Keratinocyte (primary cell): ENCODE data around the gene CMTM2. TPM values are rescaled to one million over a fixed set of nuclear protein-coding genes. Genes with fewer than 3 reads are reported as not detected.

Experiments
- DNase-seq: peaks from one replicate; pipeline ENCODE4 v3.0.0-alpha.2; 2011; ENCODE audit warnings: low read depth, missing footprints, low spot score
- FAIRE-seq: peaks from 2 replicates; lab custom pipeline; 2011; peaks lifted over from hg19 to GRCh38; lab: Jason Lieb, UNC
- H2AFZ ChIP-seq: 2 replicates; pipeline ENCODE4 v1.6.0; 2012; ENCODE audit warnings: low read length, control low read depth, inconsistent platforms; ENCODE audit not compliant: control insufficient read depth
- H3K27ac ChIP-seq: 2 replicates; pipeline ENCODE4 v1.5.1; 2011; ENCODE audit warnings: low read length; ENCODE audit not compliant: control insufficient read depth, insufficient read depth
- H3K27me3 ChIP-seq: 3 replicates; pipeline ENCODE4 v1.6.0; 2011; ENCODE audit warnings: low read length; ENCODE audit not compliant: control insufficient read depth, insufficient read depth; ENCODE audit errors: extremely low read depth
- H3K36me3 ChIP-seq, 2 experiments: 2 replicates in 1 of 2; 3 replicates in 1 of 2; pipeline ENCODE4 v1.5.1; 2011; ENCODE audit warnings: low read length in 2 of 2, mild to moderate bottlenecking in 1 of 2; ENCODE audit not compliant: control insufficient read depth in 2 of 2, insufficient read depth in 2 of 2; ENCODE audit errors: extremely low read depth in 1 of 2
- H3K4me1 ChIP-seq: 3 replicates; pipeline ENCODE4 v1.5.1; 2011; ENCODE audit warnings: low read length; ENCODE audit not compliant: control insufficient read depth, insufficient read depth; ENCODE audit errors: extremely low read depth
- H3K4me2 ChIP-seq: 3 replicates; pipeline ENCODE4 v1.6.0; 2011; ENCODE audit warnings: low read depth, low read length; ENCODE audit not compliant: control insufficient read depth, insufficient read depth; ENCODE audit errors: extremely low read depth
- H3K4me3 ChIP-seq, 3 experiments: fragments of 200-600 bp in 1 of 3; sonication (generic) in 1 of 3; 2 replicates in 2 of 3; 3 replicates in 1 of 3; pipeline ENCODE4 v1.5.1; 2011 to 2016; ENCODE audit warnings: low read length in 3 of 3, mild to moderate bottlenecking in 3 of 3, control low read depth in 2 of 3, inconsistent platforms in 1 of 3, low read depth in 1 of 3, mixed read lengths in 1 of 3, mixed run types in 1 of 3, moderate library complexity in 1 of 3; ENCODE audit not compliant: control insufficient read depth in 2 of 3, insufficient read depth in 2 of 3; ENCODE audit errors: extremely low read depth in 1 of 3
- H3K79me2 ChIP-seq: 2 replicates; pipeline ENCODE4 v1.6.0; 2012; ENCODE audit warnings: low read length; ENCODE audit not compliant: control insufficient read depth, insufficient read depth
- H3K9ac ChIP-seq: 3 replicates; pipeline ENCODE4 v1.6.0; 2011; ENCODE audit warnings: low read length; ENCODE audit not compliant: control insufficient read depth, insufficient read depth; ENCODE audit errors: extremely low read depth
- H3K9me1 ChIP-seq: 3 replicates; pipeline ENCODE4 v1.6.0; 2011; ENCODE audit warnings: low read length; ENCODE audit not compliant: control insufficient read depth, insufficient read depth; ENCODE audit errors: extremely low read depth
- H3K9me3 ChIP-seq: 2 replicates; pipeline ENCODE4 v1.5.1; 2012; ENCODE audit warnings: low read depth, low read length; ENCODE audit not compliant: control insufficient read depth
- H4K20me1 ChIP-seq: 3 replicates; pipeline ENCODE4 v1.6.0; 2011; ENCODE audit warnings: low read length; ENCODE audit not compliant: control insufficient read depth, insufficient read depth; ENCODE audit errors: extremely low read depth
- EZH2 ChIP-seq: IDR thresholded peaks from one replicate; pipeline ENCODE4 v1.6.1; 2012; ENCODE audit warnings: inconsistent platforms, mild to moderate bottlenecking, low read length, moderate library complexity
- dilution Hi-C: fragments of 300-500 bp; cut with MboI; formaldehyde crosslinking; loops from one replicate; pipeline ENCODE4 v1.7.0; 2020; ENCODE audit warnings: low sequenced_read_pairs; ENCODE audit not compliant: extremely low pct_ligation_motif_present
- polyA plus RNA-seq, 5 experiments: library from polyadenylated mRNA; depleted of rRNA in 3 of 5; stranded (reverse) in 3 of 5; stranded (forward) in 1 of 5; unstranded in 1 of 5; fragments of >200 nt; gene quantifications; 1 replicate in 1 of 5; 2 replicates in 3 of 5; 3 replicates in 1 of 5; pipeline versions ENCODE4 v1.2.1 to v1.2.3, GENCODE V29; 2011 to 2012; ENCODE audit warnings: missing spikeins in 2 of 5, low read depth in 1 of 5, low replicate concordance in 1 of 5
- TF ChIP-seq, protein P1 (sequence below), 3 experiments: IDR thresholded peaks in 1 of 3; conservative IDR thresholded peaks in 1 of 3; optimal IDR thresholded peaks in 1 of 3; 2 replicates in 2 of 3; 3 replicates in 1 of 3; pipeline versions ENCODE3 to v1.5.1; 2011; ENCODE audit warnings: low read length in 3 of 3, mild to moderate bottlenecking in 3 of 3, moderate library complexity in 2 of 3, control low read depth in 1 of 3, inconsistent platforms in 1 of 3; ENCODE audit not compliant: insufficient read depth in 2 of 3; ENCODE audit errors: extremely low read depth in 1 of 3

The CMTM2 gene
- polyA plus RNA-seq, 1 donor (not counting 4 experiments of a cell fraction or from before 2014, with no cell fraction given): not detected

DNA sequence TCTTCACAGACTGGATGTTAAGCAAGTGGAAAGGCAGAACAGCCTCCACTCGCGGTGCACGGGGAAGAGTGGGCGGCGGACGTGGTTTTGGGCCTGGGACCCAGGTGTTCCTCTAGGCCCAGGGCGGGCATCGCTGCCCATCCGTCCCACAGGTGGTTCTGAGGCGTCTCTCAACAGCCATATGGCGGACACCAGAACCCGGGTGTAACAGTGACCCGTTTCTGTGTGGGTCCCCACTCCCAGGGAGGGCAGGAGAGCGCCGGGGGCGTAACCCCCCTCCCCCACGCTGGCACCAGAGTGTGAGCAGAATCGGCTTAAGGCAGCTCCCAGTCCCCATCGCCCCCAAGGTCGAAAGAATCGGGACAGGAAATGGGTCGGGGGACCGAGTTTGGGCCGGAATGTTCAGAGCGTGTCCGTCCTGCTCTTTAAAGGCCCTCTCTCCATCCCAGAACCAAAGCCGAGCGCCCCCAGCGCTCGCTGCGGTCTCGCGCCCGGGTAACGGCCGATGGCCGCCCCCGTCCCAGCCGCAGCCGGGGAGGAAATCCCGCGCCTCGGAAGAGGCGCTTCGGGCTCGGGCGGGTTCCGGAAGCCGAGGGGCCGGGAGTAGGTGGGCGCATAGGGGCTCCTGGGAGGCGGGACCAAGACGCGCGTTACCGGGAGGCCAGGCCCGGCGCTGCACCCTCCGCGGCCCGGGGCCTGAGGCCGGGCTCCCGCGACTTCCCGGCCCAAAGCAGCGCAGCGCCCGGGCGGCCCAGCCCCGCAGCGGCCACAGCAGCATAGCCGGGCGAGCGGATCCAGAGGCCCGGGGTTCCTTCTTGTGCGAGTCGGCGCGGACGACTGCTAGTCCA, 29.8 kb upstream of the CMTM2 start, which contains the start of gene TK2:
Gene TK2 (minus strand): TSS at position 839 of the 848 bp plus-strand sequence. CDS start 61 bp downstream, at position 778.
- H3K27ac ChIP-seq: peak within 1 kb of the TSS; percentile 54
- H3K9me3 ChIP-seq: no peaks in the 10 kb centered on the region
- H3K4me2 ChIP-seq: peak within 1 kb of the TSS; percentile 85
- FAIRE-seq (no peak), DNase-seq (no peak)
- TF ChIP-seq EZH2: no peak
- TF ChIP-seq, protein P1, sequence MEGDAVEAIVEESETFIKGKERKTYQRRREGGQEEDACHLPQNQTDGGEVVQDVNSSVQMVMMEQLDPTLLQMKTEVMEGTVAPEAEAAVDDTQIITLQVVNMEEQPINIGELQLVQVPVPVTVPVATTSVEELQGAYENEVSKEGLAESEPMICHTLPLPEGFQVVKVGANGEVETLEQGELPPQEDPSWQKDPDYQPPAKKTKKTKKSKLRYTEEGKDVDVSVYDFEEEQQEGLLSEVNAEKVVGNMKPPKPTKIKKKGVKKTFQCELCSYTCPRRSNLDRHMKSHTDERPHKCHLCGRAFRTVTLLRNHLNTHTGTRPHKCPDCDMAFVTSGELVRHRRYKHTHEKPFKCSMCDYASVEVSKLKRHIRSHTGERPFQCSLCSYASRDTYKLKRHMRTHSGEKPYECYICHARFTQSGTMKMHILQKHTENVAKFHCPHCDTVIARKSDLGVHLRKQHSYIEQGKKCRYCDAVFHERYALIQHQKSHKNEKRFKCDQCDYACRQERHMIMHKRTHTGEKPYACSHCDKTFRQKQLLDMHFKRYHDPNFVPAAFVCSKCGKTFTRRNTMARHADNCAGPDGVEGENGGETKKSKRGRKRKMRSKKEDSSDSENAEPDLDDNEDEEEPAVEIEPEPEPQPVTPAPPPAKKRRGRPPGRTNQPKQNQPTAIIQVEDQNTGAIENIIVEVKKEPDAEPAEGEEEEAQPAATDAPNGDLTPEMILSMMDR (optimal IDR thresholded peaks at IDR 0.05 in 1 of 3, IDR thresholded peaks at IDR 0.05 in 1 of 3, conservative IDR thresholded peaks at IDR 0.05 in 1 of 3; ENCODE audit: extremely low read depth in 1 of 3, insufficient read depth in 2 of 3, low read length in 3 of 3): peak in 1 of 3 experiments; percentile 24
- no peaks in the 10 kb centered on the region for H4K20me1 ChIP-seq
- no peaks in the 10 kb centered on the region for H3K27me3 ChIP-seq
- no peaks in the 10 kb centered on the region for H3K79me2 ChIP-seq
- peak within 1 kb of the TSS; percentile 76 for H3K9ac ChIP-seq
- H3K4me3 ChIP-seq: peak within 1 kb of the TSS; percentile 70 to 80 (median 71)
- dilution Hi-C loops: no loop called here
- no peaks in the 10 kb centered on the region for H3K9me1 ChIP-seq
- no peaks in the 10 kb centered on the region for H3K36me3 ChIP-seq
- peaks cover 28% of the 10 kb centered on the region for H3K4me1 ChIP-seq
- peak within 1 kb of the TSS; percentile 88 for H2AFZ ChIP-seq

DNA sequence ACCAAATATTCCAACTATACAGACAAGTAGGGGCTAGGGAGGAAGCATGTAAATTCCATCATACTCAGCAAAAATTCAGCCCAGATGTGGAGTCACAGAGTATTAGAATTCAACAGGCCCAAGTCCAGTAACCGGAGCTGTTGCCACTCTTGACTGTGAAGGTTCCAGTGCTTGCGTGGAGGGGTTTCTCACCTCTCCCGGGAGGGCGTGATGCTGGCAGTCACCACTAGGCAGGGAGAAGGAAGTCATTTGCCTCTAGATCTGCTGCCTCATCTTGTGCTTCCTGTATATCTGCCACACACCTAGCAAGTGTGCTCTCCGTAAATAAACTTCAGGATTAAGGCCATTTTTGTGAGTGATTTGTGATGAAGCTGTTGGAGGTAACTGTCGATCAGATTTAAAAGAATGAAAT, 27.9 kb upstream of the CMTM2 start:
- TF ChIP-seq, protein P1 (optimal IDR thresholded peaks at IDR 0.05 in 1 of 3, IDR thresholded peaks at IDR 0.05 in 1 of 3, conservative IDR thresholded peaks at IDR 0.05 in 1 of 3; ENCODE audit: extremely low read depth in 1 of 3, insufficient read depth in 2 of 3, low read length in 3 of 3): peak; percentile 21 to 35 (median 28)
- TF ChIP-seq EZH2: no peak
- H3K4me1 ChIP-seq: peaks cover 28% of the 10 kb centered on the region
- H3K9me3 ChIP-seq: no peaks in the 10 kb centered on the region
- H3K27me3 ChIP-seq: no peaks in the 10 kb centered on the region
- no peak overlapping the region for H3K27ac ChIP-seq
- no peak overlapping the region for H3K4me3 ChIP-seq
- H3K4me2 ChIP-seq: no peak overlapping the region
- no peak overlapping the region for H3K9ac ChIP-seq
- DNase-seq (no peak), FAIRE-seq (no peak)
- H3K36me3 ChIP-seq: no peaks in the 10 kb centered on the region
- no peaks in the 10 kb centered on the region for H3K9me1 ChIP-seq
- peak overlapping the region; percentile 50 for H2AFZ ChIP-seq
- dilution Hi-C loops: no loop called here
- no peaks in the 10 kb centered on the region for H4K20me1 ChIP-seq
- H3K79me2 ChIP-seq: no peaks in the 10 kb centered on the region
